Measurements from ENCODE around the gene SLC6A18. TPM values are rescaled to one million over a fixed set of nuclear protein-coding genes. Genes with fewer than 3 reads are reported as not detected.

The SLC6A18 gene
- polyA plus RNA-seq, 1 donor, result 0.53 TPM

DNA sequence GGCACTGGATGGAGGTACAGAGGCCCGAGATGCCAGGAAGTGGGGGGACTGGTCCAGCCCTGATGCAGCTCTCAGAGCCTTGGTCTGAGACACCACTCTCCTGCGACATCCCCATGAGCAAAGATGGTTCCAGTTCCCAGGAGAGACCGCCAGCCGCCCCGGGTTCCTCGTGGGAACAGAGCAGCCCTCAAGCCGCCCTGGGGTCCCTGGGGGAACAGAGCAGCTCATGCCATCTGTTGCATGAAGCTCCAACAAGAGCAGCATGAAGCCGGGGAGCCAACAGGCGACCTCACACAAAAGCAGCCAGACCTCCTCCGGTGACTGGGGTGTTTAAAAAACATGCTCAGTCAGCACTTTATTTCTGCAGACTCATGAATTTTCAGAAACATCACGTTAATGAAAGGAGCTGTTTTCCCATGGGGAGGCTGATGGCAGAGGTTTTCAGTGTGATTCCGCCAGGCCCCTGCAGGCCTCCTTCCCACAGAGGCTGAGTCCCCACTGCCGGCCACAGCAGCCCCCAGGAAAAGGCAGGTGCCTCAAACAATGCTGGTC, 6.2 kb downstream of the SLC6A18 start:
- no peak for DNase-seq

DNA sequence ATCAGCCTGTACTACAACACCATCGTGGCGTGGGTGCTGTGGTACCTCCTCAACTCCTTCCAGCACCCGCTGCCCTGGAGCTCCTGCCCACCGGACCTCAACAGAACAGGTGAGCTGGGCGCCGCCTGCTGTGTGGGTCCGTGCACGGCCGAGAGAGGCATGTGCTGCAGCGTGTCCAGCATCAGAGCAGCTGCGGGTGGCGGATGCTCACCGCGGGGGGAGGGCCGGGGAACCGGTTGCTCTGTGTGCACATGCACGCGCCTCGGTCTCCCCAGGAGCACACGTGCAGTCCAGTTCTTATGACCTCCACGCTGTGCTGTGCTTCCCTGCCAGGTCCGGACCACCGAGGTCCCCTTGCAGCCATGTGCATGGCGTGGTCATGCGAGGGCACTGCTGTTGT, 7.6 kb downstream of the SLC6A18 start:
- DNase-seq, result no peak

DNA sequence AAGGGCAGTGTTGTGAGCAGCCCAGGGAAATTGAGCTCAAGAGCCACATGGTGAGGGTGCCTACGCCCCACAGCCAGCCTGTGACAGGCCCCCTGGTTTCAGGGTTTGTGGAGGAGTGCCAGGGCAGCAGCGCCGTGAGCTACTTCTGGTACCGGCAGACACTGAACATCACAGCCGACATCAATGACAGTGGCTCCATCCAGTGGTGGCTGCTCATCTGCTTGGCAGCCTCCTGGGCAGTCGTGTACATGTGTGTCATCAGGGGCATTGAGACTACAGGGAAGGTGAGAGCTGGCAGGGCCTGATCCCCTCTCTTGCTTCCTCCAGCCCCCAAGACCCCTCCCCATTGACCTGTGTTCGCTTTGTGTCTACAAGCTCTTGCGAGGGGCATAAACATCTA, 10.2 kb downstream of the SLC6A18 start:
- no peak for DNase-seq

DNA sequence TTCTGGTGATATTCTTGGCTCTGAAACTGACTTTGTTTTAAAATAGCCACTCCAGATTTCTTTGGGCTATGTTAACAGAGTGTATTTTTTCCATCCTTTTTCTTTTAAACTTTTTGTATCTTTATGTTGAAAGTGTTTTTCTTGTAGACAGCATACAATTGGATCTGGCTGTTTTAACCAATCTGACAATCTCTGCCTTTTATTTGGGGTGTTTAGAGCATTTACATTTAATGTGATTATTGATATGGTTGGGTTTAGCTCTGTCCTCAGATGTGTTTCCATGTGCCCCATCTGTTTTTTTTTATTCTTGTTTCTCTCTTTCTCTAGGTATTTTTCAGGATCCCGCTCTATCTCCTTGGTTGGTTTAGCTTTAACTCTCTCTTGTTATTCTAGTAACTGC, 10.7 kb downstream of the SLC6A18 start:
- no peak for DNase-seq

DNA sequence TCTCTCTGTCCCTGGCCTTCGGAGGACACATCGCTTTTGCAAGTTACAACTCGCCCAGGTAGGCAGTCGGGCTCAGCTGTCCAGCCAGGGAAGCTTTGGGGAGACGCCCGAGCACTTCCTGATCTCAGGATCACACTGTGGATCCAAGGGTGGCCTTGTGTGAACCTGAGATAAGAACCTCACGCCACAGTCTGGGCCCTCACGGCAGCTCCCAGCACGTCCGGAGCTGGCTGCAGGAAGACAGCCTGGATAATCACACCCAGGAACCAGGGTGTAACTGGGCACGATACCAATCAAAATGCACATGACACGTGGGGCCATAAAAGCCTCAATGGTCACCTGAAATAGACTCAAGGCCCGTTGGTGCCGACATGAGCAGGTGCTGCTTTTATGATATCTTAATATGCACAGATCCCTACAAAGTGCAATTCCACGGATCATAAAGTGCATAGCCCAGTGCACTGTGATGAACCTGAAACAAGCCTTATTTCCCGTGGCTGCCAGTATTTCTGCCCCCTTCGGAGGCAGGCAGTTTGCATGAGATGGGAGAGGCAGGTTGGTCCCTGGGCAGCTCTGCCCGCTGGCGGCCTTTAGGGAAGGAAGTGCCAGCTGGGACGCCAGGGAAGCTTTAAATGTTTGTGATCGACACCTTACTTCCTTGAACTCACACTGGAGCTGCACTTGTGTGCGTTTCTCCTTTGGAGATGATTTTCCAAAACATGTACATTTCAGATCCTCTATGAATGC, 14.5 kb downstream of the SLC6A18 start:
- DNase-seq, result no peak

DNA sequence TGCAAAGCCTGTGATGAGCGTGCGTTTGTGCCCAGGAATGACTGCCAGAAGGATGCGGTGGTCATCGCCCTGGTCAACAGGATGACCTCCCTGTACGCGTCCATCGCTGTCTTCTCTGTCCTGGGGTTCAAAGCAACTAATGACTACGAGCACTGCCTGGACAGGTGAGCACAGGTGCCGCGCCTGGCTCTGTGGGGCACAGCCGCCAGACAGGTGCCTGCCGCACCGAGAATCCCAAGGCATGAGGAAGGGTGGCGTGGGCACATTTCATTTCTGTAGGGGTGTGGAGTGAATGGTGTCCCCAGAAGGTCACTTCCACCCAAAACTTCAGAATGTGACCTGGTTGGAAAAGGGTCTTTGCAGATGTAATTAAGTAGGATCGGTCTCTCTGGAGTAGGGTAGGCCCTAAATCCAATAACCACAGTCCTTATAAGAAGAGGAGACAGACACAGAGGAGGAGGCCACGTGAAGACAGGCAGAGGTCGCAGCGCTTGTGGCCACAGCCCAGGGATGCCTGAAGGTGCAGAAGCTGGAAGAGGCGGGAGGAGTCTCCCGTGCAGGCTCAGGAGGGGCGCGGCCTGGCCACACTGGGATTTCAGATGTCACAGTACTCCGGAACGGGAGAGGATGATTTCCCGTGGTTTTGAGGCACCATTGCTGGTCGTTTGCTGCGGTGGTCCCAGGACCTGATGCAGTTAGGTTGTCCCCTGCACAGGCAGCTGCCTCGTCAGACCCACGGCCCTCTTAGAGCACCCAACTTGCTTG, 15.5 kb downstream of the SLC6A18 start:
- DNase-seq, result no peak

DNA sequence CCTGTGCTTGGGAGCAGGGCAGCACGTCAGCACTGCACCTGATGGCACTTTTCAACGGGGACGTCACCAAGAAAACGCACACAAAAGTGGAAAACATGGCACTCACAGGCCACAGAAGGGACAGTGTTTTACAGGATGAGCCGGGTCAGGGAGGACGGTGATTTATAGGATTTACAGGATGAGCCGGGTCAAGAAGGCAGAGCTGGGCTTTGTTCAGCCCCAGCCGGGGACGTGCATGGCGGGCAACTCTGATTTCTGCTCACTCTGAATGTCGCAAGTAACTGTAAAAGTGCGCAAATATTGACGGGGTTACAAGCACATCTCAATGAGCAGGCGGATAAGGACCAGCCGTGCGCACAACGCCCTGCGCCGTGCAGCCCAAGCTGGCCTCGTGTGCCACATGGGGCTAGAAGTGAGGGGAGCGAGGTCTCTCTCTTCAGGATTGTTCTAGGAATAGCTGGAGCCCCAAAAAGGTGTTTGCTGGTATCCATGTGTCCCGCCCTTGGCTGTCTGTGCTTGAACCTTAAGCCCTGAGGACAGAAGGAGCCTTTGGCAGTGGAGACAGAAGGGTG, 16.4 kb downstream of the SLC6A18 start:
- DNase-seq, result no peak

DNA sequence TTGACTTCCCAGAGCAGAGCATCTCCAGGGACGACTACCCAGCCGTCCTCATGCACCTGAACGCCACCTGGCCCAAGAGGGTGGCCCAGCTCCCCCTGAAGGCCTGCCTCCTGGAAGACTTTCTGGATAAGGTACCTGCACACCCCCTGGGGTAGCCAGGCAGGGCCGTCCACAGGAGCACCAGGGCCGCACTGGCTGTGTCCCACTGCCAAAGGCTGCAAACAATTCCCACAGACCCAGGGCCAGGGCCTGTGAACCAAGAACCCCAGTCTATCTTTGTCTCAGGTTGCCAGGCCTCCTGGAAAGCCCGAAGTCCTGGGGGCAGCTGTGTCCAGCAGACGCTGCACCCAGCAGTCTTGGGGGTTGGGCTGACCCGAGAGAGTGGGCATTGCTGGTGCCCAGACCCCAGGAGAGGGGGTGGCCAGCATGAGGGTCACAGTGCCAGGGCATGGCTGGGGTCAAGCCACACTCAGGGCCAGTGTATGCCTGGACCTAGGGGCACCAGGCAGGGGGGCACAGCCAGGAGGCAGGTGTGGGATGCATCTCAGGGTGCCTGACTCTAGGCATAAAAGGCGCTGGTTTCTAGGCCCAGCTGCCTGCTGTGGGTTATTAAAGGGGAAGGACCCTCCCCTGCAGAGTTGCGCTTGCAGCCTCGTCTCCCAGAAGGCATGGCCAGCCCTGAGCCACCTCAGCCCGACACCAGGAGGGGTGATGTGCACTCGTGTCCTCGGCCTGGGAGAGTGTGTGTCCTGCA, 17.7 kb downstream of the SLC6A18 start:
- no peak for DNase-seq

DNA sequence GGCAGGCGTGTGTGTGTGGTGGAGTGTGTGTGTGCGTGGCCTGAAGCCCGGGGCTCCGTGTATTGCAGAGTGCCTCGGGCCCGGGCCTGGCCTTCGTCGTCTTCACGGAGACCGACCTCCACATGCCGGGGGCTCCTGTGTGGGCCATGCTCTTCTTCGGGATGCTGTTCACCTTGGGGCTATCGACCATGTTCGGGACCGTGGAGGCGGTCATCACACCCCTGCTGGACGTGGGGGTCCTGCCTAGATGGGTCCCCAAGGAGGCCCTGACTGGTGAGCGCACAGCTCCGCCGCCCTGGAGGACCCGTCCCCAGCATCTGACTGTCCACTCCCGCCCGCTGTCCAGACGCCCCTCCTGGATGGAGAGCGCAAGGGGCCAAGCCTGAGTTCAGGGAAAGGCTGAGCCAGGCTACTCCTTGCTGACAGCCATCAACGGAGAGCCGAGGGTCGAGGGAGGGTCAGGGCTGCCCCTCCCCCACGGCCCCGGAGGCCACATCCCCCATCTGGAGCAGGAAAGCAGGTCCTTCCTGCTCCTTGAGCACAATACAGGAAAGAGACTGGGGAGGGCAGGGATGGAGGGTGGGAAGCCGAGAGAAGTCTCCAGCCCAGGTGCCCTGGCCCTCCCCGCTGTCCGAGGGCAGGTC, 18.4 kb downstream of the SLC6A18 start:
- no peak for DNase-seq

DNA sequence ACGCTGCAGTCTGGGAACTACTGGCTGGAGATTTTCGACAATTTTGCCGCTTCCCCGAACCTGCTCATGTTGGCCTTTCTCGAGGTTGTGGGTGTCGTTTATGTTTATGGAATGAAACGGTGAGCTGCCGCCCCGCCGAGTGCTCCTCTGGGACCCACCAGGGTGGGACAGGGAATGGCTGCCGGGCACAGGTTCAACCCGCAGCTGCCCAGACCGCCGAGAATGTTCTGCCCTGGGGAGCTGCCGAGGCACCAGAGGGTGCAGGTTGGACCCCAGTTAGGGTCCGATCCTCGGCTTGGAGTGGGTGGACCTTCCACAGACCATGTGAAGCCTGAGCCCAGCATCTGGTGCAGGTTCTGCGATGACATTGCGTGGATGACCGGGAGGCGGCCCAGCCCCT, 19.1 kb downstream of the SLC6A18 start:
- no peak for DNase-seq

DNA sequence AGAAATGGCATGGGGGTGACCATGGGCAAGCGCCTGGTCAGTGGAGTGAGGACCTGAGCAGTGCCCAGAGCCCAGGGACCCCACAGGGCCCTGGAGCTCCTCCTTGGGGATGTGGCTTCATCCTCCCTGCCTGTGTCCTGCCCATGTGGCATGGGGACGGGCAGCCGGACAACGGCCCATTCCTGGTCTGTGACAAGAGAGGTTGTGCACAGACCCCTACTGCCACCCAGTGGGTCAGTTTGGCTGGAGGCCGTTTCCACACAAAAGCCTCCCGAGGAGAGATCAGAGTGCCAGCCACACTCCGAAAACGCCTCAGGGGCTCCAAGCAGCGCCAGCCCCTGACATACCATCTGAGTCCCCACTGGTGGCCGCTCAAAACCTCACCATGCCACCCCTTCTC, 19.8 kb downstream of the SLC6A18 start:
- no peak for DNase-seq

DNA sequence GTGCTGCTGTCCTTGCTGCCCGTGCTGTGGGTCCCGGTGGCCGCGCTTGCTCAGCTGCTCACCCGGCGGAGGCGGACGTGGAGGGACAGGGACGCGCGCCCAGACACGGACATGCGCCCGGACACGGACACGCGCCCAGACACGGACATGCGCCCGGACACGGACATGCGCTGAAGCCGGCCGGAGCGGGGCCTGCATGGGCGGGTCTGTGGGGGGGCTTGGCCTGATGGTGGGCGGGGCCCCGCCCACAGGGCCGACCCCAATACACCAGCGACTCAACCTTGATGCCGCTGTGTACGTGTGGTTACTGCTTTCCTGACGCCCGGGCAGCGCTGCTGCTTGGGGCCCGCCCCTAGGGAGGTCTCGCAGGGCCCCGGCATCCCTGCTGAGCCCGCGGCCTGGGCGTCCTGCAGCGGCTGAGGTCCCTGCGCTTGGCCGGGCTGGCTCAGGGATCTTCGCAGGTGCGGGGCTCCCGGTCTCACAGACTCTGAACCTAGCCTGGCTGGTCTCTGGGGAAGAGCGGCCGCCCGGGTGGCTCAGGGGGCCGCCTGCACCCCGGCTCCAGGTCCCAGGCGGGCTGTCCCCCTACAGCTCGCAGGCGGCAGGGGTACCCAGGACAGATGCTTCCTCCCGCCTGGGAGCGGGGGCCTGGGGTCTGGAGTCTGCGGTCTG, 20.9 kb downstream of the SLC6A18 start:
- DNase-seq, result no peak

DNA sequence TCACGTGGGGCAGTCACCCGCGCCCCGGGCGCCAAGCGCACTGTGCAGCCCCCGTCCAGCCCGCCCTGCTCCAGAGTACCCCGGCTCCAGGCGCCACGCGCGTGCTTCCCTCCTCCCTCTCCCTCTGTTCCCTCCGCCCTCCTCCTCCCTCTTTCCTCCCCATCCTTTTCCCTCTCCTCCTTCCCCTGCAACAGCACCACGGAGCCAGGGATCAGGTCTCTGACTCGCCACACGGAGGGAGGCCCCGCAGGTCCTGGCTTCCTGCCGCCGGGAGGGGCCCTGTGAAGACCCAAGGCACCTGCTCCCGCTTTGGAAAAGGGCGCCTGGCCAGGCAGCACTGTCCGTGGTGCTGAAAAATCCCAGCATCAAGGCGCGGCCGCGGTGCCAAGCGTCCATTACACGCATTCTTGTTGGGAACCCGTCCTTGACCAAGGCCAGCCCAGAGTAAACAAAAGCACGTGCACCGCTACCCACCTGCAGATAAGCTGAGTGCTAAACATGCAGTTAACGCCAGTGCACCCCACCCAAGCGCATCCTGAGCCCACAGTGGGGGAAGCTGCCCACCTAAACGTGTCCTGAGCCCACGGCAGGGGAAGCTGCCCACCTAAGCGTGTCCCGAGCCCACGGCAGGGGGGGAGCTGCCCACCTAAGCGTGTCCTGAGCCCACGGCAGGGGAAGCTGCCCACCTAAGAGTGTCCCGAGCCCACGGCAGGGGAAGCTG, 21.7 kb downstream of the SLC6A18 start:
- DNase-seq, result peak; percentile 89

DNA sequence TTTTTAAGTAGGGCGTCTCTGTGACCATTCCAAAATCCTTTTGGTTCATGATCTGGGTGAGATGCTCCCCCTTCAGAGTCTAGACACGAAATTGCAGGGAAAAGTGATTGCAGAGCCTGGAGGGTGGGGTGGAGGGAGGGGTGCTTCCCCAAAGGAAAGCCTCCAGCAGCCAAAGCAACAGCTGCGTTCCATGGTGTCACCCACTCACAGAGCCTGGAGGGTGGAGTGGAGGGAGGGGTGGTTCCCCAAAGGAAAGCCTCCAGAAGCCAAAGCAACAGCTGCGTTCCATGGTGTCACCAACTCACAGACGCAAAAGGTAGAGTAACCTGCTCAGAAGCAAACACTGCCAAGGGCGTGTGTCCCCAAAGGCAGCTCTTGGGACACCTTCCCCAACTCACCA, 22.6 kb downstream of the SLC6A18 start:
- no peak for DNase-seq

DNA sequence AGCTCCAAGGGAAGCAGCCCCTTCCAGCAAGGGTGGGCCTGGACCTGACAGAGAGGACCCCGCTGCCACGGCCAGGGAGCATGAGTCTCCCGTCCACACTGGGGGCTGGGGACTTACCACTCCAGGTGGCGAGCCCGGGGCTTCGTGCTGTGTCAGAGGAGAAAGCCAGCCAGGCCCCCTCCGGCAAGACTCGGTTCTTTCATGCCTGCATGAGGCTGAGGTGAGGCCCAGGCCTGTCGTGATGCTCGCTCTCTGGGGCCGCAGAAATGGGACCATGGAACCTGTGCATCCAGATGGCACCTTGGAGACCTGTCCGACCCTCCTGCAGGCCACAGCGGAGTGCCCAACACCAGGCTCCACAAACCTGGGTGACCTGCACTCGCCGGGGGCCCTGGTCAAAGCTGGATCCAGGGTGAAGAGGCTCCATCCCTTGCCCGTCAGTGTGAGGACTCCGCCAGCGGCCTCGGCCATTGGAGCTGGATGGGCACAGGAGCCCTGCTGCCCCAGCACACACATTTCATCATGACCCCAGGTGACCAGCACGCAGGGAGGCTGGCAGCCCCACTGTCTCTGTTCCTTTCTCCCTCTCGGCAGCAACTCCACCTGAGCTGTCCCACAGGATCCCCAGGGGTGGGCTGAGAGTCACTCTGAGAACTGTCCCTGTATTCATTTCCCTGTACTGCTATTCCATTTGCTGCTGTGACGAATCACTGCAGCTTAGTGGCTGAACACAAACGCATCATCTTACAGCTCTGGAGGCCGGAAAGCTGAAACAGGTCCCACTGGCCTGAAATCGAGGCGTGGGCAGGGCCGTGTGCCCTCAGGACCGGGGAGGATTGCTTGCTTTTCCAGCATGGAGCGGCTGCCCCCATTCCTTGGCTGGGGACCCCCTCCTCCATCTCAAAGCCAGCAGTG, 24.4 kb downstream of the SLC6A18 start:
- DNase-seq, result no peak

DNA sequence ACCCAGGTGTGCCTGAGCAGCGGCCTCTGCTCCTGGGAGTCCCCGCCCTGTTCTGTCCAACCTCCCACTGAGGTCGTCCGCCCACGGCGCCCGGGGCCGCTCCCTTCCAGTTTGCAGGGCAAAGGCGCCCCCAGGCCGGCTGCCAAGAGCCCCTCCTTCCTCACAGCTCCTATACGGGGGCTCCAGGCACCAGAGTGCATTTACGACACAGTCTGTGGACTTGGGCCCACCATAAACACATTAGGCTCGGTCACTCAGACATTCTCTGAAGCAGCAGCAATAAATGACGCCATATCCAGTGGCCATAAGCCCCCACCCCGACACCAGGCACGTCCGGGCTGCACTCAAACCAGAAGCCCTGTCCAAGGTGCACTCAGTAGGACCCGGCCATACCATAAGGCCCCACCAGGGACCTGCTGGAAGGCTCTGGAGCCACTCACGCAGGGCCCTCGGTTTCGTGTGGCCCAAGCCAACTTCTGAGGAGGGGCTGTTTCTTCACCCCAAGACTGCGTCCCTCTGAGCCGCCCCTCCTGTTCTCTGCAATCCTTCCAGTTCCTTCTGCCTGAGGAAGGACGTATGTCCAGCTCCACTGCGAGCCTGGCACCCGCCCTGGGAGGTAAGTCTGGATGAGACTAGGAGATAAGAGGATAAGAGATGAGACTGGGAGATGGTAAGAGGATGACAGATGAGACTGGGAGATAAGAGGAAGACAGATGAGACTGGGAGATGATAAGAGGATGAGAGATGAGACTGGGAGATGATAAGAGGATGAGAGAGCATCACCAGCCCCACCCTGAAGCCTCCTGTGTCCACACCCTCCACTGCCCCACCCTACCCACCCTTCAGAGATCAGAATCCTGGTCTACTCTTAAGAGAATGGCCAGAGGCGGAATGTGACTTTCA, 26.7 kb downstream of the SLC6A18 start:
- DNase-seq, result no peak

DNA sequence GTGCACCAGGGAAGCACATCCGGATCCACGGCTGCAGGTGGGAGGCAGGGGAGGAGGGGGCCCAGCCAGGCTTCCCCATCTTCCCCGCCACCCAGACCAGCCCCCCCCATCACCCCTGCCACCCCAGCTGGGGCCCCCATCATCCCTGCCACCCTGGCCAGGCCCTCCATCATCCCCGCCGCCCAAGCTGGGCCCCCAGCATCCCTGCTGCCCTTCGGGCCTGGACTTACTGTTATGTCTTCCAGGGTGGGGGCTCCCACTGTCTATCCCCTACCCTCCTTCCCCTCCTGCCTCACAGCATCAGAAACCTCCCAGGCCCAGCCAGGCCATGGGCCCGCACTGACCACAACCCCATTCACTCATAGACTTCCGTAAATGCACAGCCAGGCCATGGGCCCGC, 27.5 kb downstream of the SLC6A18 start:
- DNase-seq, result no peak

DNA sequence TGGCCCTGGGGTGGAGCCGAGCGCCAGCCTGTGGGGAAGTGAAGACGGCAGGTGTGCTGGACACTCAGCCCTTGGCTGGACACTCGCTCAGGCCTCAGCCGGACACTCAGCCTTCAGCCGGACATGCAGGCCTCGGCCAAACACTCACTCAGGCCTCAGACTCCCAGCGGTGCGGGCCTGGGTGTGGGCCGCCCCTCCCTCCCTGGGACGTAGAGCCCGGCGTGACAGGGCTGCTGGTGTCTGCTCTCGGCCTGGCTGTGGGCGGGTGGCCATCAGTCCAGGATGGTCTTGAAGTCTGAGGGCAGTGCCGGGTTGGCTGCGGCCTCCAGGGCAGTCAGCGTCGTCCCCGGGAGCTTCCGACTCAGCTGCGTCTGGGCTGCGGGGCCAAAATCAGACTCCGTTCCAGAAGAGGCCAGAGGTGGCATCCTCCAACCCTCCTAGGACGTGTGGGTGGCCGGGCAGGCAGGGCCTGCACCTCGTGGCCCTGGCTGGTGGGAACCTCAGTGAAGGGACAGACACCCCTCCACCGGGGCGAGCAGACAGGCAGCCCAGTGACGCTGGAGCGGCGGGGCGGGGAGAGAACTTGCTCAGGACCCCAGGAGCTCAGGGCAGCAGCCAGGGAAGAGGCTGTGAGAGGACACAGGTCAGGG, 28.4 kb downstream of the SLC6A18 start:
- no peak for DNase-seq

All from left kidney (tissue), 2 donors.